Ovary (tissue), 9 donors: ENCODE results near the gene WNT2. TPM values are rescaled to one million over a fixed set of nuclear protein-coding genes. Genes with fewer than 3 reads are reported as not detected.
A peak's percentile ranks its signal among the peaks of the same experiment; 100 is the strongest.

Source experiments
- DNase-seq, 5 donors: peaks; one replicate each; pipeline ENCODE4 v3.0.0-alpha.2; 2019 to 2020
- H3K27ac ChIP-seq, 2 donors: fragments of 200-600 bp; one replicate each; pipeline versions ENCODE4 v1.5.1 to v1.8.0; 2019 to 2022
- H3K27me3 ChIP-seq: fragments of 200-600 bp; one replicate; pipeline ENCODE4 v1.8.0; 2022
- H3K36me3 ChIP-seq: fragments of 200-600 bp; sonication (generic); one replicate; pipeline ENCODE4 v1.5.1; 2019
- H3K4me1 ChIP-seq: one replicate; pipeline ENCODE4 v1.8.1; 2013; ENCODE audit warnings: mild to moderate bottlenecking, moderate library complexity; ENCODE audit not compliant: insufficient read depth
- H3K4me3 ChIP-seq: fragments of 200-600 bp; sonication (generic); one replicate; pipeline ENCODE4 v1.5.1; 2017
- H3K9me3 ChIP-seq, 2 donors: fragments of 200-600 bp in 1 of 2; sonication (generic) in 1 of 2; one replicate each; pipeline versions ENCODE4 v1.5.1 to v1.8.1; 2013 to 2019; ENCODE audit warnings: mild to moderate bottlenecking in 1 of 2, moderate library complexity in 1 of 2
- EP300 ChIP-seq: sonication (generic); formaldehyde crosslinking; IDR thresholded peaks from one replicate; pipeline ENCODE4 v1.6.1; 2017; ENCODE audit warnings: antibody characterized with exemption
- POLR2A ChIP-seq: fragments of 450-650 bp; IDR thresholded peaks from one replicate; pipeline ENCODE4 v1.6.1; 2017; ENCODE audit warnings: antibody characterized with exemption, mild to moderate bottlenecking, moderate library complexity
- WGBS, 3 donors: extraction: QIAGEN DNeasy Blood & Tissue Kit in 1 of 3; methylation state at CpG; one replicate each; pipeline versions ENCODE4 v1.1.5 to v1.1.7; 2013 to 2017; 5-methylcytosine and 5-hydroxymethylcytosine counted together
- intact Hi-C, 4 donors: fragments of 100-400 bp; cut with DNase I; formaldehyde crosslinking; loops; one replicate each; pipeline versions ENCODE4 v1.11.0 to v1.15.1; 2022 to 2023
- polyA plus RNA-seq, 2 donors: library from polyadenylated mRNA; stranded (reverse); fragments of 200-250 nt in 1 of 2; fragments of 350-450 nt in 1 of 2; fragmentation: Illumina TruSeq in 1 of 2; extraction: RNeasy Lipid Tissue Mini Kit (QIAGEN cat#74804) in 1 of 2; gene quantifications; one replicate each; pipeline ENCODE4 v1.2.3, GENCODE V29; 2013 to 2014
- total RNA-seq, 7 donors: library from RNA; depleted of rRNA in 2 of 7; stranded (reverse); fragments of >200 nt in 2 of 7; fragmentation: NEBNext Ultra II Directional in 3 of 7; extraction: Animal tissue kit (Norgen Biotek cat#: 25700) in 3 of 7; gene quantifications; one replicate each; pipeline versions ENCODE4 v1.1.0 to v1.2.4, GENCODE V29; 2016 to 2023
- TF ChIP-seq, protein P1 (sequence below), 3 donors: fragments of 450-650 bp in 2 of 3; fragments of 200-600 bp in 1 of 3; IDR thresholded peaks; one replicate each; pipeline versions ENCODE4 v1.5.1 to v1.8.0; 2016 to 2022; ENCODE audit warnings: antibody characterized with exemption in 3 of 3, mild to moderate bottlenecking in 1 of 3
- donor health status: DM: no; HTN: no; CAD: no; lungs with moderate emphysema.
- donor health status: DM: no; HTN: no; CAD: no.
- donor health status: Bipolar disorder and iron deficiency.
- donor health status: DM: yes; HTN: yes; CAD: no.
- donor health status: DM: no; HTN: no; CAD: no.
- donor health status: DM: yes; HTN: yes; CAD: no.

The WNT2 gene
- total and polyA plus RNA-seq, 9 donors, result 0.17 to 2.1 (median 0.45) TPM; not detected in 2

DNA sequence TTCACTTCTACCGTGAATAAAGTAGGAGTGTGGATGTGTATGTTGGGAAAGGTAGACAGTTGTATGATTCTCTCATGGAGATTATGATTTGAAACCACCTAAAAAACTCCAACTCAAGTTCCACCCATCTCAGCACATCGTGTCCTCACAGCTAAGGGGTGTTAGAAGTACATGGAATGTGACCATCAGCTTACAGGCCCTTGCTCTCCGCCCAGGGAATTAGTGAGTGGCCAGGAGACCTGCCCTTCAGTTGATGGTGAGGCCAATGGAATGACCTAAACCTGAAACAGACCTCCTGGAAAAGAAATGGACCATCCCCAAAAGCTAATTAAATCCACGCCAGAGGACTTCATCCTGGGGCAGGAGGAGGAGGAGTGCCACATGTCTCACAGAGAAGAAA is 2.1 kb upstream of the WNT2 start:
- intact Hi-C loops, result no loop called here

DNA sequence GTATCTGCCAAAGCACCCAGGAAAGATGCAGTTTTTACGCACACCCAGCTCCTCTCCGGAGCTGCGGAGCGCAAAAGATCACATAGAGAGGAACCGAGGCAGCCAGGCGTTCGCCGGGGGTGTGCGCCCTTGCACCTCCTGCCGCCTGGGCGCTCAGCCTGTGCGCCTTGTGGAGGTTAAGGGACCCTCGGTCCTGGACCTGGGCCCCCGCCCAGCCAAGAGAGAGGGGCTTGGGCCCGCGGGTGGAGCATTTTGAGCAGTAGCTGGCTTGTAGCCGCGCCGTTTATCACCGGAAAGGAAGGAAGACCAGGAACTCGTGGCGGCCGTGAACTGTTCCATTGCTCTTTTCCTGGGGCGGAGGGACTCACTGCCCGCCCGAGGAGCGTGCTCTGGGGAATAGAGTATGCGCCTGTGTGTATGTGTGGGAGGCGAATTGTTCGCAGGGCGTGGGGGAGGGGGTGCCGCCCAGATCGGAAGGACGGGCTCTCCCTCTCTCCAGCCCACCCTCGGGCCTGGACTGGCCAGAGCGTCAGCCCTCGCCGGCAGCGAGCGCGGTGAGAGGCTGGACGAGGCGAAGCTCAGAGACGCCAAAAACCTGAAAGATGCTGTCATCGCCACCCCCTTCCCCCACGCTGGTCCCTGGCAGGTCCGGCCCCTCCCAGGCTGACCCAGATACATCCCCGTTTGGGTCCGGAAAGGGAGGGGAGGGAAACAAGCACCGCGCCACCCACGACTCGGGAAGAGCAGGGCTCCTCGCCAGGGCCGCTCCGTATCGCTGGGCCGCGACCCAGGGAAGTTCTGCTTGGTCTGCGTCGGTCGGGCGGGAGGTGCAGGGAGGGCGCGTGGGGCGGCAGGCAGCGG is 1.2 kb upstream of the WNT2 start:
- Histone ChIP-seq H3K27me3 (no peaks in the 10 kb centered on the region), H3K4me1 (peaks cover 6% of the 10 kb centered on the region), H3K9me3 (no peaks in the 10 kb centered on the region), H3K27ac (no peak overlapping the region), H3K4me3 (peak overlapping the region; percentile 35), H3K36me3 (no peaks in the 10 kb centered on the region)
- no peak for TF ChIP-seq POLR2A
- no peak for TF ChIP-seq EP300
- TF ChIP-seq, protein P1, sequence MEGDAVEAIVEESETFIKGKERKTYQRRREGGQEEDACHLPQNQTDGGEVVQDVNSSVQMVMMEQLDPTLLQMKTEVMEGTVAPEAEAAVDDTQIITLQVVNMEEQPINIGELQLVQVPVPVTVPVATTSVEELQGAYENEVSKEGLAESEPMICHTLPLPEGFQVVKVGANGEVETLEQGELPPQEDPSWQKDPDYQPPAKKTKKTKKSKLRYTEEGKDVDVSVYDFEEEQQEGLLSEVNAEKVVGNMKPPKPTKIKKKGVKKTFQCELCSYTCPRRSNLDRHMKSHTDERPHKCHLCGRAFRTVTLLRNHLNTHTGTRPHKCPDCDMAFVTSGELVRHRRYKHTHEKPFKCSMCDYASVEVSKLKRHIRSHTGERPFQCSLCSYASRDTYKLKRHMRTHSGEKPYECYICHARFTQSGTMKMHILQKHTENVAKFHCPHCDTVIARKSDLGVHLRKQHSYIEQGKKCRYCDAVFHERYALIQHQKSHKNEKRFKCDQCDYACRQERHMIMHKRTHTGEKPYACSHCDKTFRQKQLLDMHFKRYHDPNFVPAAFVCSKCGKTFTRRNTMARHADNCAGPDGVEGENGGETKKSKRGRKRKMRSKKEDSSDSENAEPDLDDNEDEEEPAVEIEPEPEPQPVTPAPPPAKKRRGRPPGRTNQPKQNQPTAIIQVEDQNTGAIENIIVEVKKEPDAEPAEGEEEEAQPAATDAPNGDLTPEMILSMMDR (IDR thresholded peaks at IDR 0.05), result no peak
- DNase-seq, result peak in 3 of 5 donors; percentile 28 to 48 (median 36)
- WGBS, 3 donors, result 0 to 1% (median 0%) methylated on average over 61 to 67 of the region's 67 CpGs
- intact Hi-C loops, result no loop called here

More for the DNA sequence above, 2.1 kb upstream of the WNT2 start:
- Histone ChIP-seq H3K4me1 (peaks cover 6% of the 10 kb centered on the region), H3K27me3 (no peaks in the 10 kb centered on the region), H3K27ac (no peak overlapping the region), H3K9me3 (no peaks in the 10 kb centered on the region), H3K4me3 (no peak overlapping the region), H3K36me3 (no peaks in the 10 kb centered on the region)
- no peak for TF ChIP-seq POLR2A
- TF ChIP-seq, protein P1 (IDR thresholded peaks at IDR 0.05), result no peak
- no peak for TF ChIP-seq EP300
- WGBS, 3 donors, result 50 to 63% (median 62%) methylated on average over 4 of the region's 4 CpGs
- DNase-seq, result no peak

DNA sequence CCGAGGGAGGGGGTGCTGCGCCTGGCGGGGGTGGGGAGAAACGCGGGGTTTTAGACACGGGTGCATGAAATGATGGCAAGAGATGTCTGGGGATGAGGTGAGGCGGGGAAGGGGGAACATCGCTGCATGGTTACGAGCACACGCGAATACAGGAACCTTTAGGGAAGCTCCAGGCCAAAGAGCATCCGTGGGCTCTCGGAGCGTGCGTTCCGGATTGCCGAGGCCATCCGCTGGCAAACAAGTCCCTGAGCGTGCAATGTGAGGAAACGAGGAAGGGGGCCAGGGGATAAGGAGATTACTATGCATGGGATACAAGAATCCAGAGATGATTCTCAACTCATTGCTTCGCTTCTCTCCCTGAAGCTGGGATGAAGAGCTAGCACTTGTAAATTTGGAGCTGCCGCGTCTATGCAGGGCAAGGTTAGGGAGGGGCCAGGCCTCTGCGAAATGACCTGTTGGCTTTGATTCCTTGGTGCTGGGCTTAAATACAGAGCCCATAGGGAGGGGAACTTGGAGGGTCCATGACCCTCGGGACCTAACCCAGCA is 520 bp upstream of the WNT2 start:
- intact Hi-C loops, result no loop called here
- WGBS, 3 donors, result 0 to 2% (median 1%) methylated on average over 23 to 25 of the region's 25 CpGs

DNA sequence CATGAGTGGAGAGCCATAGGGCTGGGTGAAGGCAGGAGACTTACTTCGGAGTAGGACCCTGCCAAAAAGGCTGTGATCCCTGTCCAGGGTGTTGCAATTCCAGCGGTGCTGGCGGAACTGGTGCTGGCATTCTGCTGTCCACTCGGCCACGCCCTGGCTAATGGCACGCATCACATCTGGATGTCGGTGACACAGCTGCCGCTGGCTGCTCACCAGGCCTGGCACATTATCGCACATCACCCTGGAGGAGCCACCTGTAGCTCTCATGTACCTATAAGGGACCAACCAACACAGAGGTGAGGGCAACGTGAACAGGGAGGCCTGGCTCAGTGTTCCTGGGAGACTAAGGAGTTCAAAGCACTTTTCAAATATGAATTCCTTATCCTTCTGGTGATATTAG is 2.3 kb downstream of the WNT2 start:
- 89 to 92% (median 91%) methylated on average over 10 of the region's 10 CpGs for WGBS, 3 donors
- Histone ChIP-seq H3K27me3 (no peaks in the 10 kb centered on the region), H3K4me1 (peaks cover 6% of the 10 kb centered on the region), H3K36me3 (no peaks in the 10 kb centered on the region), H3K9me3 (no peaks in the 10 kb centered on the region), H3K4me3 (no peak overlapping the region), H3K27ac (no peak overlapping the region)
- TF ChIP-seq EP300 (no peak), POLR2A (no peak)
- intact Hi-C loops, result no loop called here
- DNase-seq, result no peak

More for the DNA sequence above, 520 bp upstream of the WNT2 start:
- H3K4me3 ChIP-seq, result peak overlapping the region; percentile 35
- no peak overlapping the region for H3K27ac ChIP-seq
- no peaks in the 10 kb centered on the region for H3K9me3 ChIP-seq
- no peaks in the 10 kb centered on the region for H3K36me3 ChIP-seq
- TF ChIP-seq, protein P1 (IDR thresholded peaks at IDR 0.05), result no peak
- TF ChIP-seq EP300, result no peak
- no peak for TF ChIP-seq POLR2A
- no peak for DNase-seq
- peaks cover 6% of the 10 kb centered on the region for H3K4me1 ChIP-seq
- no peaks in the 10 kb centered on the region for H3K27me3 ChIP-seq

DNA sequence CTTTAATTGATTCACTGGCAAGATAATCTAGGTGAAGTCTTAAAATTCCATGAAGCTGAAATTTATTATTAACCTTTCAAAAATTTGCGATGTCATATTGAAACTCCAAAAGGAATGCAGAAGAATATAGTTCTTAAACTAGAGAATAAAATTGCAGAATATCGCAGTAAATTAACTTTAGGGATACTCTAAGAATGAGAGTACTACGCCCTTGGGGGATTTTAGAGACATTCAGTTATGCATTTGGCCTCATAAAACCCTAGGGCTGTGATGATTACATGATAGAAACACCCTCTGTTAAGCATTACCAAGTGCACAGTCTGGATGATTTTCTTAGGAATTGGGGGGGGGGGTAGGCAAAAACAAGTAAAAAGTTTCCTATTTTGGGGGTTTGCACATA is 3.7 kb downstream of the WNT2 start:
- no peaks in the 10 kb centered on the region for H3K9me3 ChIP-seq
- H3K27me3 ChIP-seq, result no peaks in the 10 kb centered on the region
- 88 to 90% (median 89%) methylated on average over 3 of the region's 3 CpGs for WGBS, 3 donors
- peaks cover 4% of the 10 kb centered on the region for H3K4me1 ChIP-seq
- TF ChIP-seq POLR2A (no peak), EP300 (no peak)
- TF ChIP-seq, protein P1 (IDR thresholded peaks at IDR 0.05), result no peak
- H3K4me3 ChIP-seq, result no peak overlapping the region
- no peaks in the 10 kb centered on the region for H3K36me3 ChIP-seq
- no peak for DNase-seq
- H3K27ac ChIP-seq, result no peak overlapping the region
- intact Hi-C loops, result no loop called here
